ENCODE results near the gene SDCBP2. TPM values are rescaled to one million over a fixed set of nuclear protein-coding genes. Genes with fewer than 3 reads are reported as not detected.
"Not testable (repeated sequence)": the region's sequence is repeated elsewhere in the genome, so short reads cannot be mapped to it uniquely, and the experiment has no call there.

SDCBP2 gene
- total RNA-seq, 1 experiment from 2014 or later = 1.9 TPM

GRCh38 chr20:1343446-1344124 is 14.6 kb upstream of the SDCBP2 start:
- H3K4ac ChIP-seq (ENCODE audit: low read depth, low read length); H2AK5ac ChIP-seq (ENCODE audit: insufficient read length, low read length); H3K23me2 ChIP-seq (ENCODE audit: insufficient read length, low read depth, low read length, poor library complexity, severe bottlenecking); DNase-seq; H3K23ac ChIP-seq (ENCODE audit: insufficient read length, low read depth, low read length); H3K27ac Mint-ChIP-seq; H2AFZ ChIP-seq (ENCODE audit: low read length); H2BK15ac ChIP-seq (ENCODE audit: low read depth, low read length); H3K27me3 Mint-ChIP-seq (ENCODE audit: low read depth); H3K27ac ChIP-seq (ENCODE audit: insufficient read length, low read depth, low read length); H2BK12ac ChIP-seq (ENCODE audit: insufficient read length, low read depth, low read length); H4K5ac ChIP-seq (ENCODE audit: insufficient read length, low read depth, low read length); H3K4me1 ChIP-seq (ENCODE audit: insufficient read depth, low read length); H3K4me3 Mint-ChIP-seq; H3K14ac ChIP-seq (ENCODE audit: insufficient read depth, low read length); H2BK20ac ChIP-seq (ENCODE audit: low read depth, low read length, poor library complexity, severe bottlenecking); H3K4me1 Mint-ChIP-seq; H4K91ac ChIP-seq (ENCODE audit: insufficient read length, low read depth, low read length); H3K79me1 ChIP-seq (ENCODE audit: insufficient read depth, low read depth, low read length, poor library complexity, severe bottlenecking); H3K18ac ChIP-seq (ENCODE audit: insufficient read length, low read depth, low read length); H3K9ac ChIP-seq (ENCODE audit: extremely low read depth, insufficient read length, low read length); H4K20me1 ChIP-seq (ENCODE audit: control insufficient read depth, insufficient read depth, insufficient read length); H3T11ph ChIP-seq (ENCODE audit: low read length); H4K8ac ChIP-seq (replicated peaks; ENCODE audit: insufficient read length, low read depth, low read length); H3K27me3 ChIP-seq (ENCODE audit: insufficient read depth, low read length); H3K9me3 ChIP-seq (ENCODE audit: control insufficient read depth, low read depth, low read length); H3K79me2 ChIP-seq (ENCODE audit: insufficient read depth, low read length); H3K56ac ChIP-seq (ENCODE audit: insufficient read length, low read depth, low read length); H3K4me2 ChIP-seq (ENCODE audit: insufficient read depth, insufficient read length, low read length); H2BK5ac ChIP-seq (ENCODE audit: insufficient read length, low read length); H2BK120ac ChIP-seq (ENCODE audit: low read depth, low read length, poor library complexity, severe bottlenecking): not testable (repeated sequence)
- WGBS (ENCODE audit: extremely low coverage, insufficient read length, low lambda C conversion rate) = no CpG with 5 or more reads among the region's 8 CpGs
- Mint-ChIP-seq H3K36me3 (ENCODE audit: insufficient read depth in 1 of 3, low read depth in 3 of 3) (peaks cover 0 to 17% (median 11%) of the 10 kb centered on the region in 3 experiments; a peak in 6 of 7 replicates), H3K9me3 (peaks cover 10 to 14% of the 10 kb centered on the region in 2 experiments)
- TF ChIP-seq, protein P1, sequence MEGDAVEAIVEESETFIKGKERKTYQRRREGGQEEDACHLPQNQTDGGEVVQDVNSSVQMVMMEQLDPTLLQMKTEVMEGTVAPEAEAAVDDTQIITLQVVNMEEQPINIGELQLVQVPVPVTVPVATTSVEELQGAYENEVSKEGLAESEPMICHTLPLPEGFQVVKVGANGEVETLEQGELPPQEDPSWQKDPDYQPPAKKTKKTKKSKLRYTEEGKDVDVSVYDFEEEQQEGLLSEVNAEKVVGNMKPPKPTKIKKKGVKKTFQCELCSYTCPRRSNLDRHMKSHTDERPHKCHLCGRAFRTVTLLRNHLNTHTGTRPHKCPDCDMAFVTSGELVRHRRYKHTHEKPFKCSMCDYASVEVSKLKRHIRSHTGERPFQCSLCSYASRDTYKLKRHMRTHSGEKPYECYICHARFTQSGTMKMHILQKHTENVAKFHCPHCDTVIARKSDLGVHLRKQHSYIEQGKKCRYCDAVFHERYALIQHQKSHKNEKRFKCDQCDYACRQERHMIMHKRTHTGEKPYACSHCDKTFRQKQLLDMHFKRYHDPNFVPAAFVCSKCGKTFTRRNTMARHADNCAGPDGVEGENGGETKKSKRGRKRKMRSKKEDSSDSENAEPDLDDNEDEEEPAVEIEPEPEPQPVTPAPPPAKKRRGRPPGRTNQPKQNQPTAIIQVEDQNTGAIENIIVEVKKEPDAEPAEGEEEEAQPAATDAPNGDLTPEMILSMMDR (conservative IDR thresholded peaks at IDR 0.05) = peak; percentile 51

Measured in H9 (cell line).